C4-2B (cell line): Measurements from ENCODE around the gene GNAT2.

ENCODE experiments used
- ZFX ChIP-seq: fragments of 450-650 bp; IDR thresholded peaks from 2 replicates; pipeline ENCODE4 v1.6.1; 2017
- TF ChIP-seq, protein P1 (sequence below): fragments of 450-650 bp; conservative IDR thresholded peaks from 2 replicates; pipeline ENCODE4 v1.5.1; 2017; ENCODE audit warnings: mild to moderate bottlenecking

- TF ChIP-seq, protein P1, sequence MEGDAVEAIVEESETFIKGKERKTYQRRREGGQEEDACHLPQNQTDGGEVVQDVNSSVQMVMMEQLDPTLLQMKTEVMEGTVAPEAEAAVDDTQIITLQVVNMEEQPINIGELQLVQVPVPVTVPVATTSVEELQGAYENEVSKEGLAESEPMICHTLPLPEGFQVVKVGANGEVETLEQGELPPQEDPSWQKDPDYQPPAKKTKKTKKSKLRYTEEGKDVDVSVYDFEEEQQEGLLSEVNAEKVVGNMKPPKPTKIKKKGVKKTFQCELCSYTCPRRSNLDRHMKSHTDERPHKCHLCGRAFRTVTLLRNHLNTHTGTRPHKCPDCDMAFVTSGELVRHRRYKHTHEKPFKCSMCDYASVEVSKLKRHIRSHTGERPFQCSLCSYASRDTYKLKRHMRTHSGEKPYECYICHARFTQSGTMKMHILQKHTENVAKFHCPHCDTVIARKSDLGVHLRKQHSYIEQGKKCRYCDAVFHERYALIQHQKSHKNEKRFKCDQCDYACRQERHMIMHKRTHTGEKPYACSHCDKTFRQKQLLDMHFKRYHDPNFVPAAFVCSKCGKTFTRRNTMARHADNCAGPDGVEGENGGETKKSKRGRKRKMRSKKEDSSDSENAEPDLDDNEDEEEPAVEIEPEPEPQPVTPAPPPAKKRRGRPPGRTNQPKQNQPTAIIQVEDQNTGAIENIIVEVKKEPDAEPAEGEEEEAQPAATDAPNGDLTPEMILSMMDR = peak; percentile 81
- TF ChIP-seq ZFX = no peak
Measured at GRCh38 chr1:109649491-109649914, 30.1 kb upstream of the GNAT2 start.
